CD4-positive, alpha-beta T cell (primary cell): ENCODE results near the gene MORC3. TPM values are rescaled to one million over a fixed set of nuclear protein-coding genes. Genes with fewer than 3 reads are reported as not detected.
"Not testable (repeated sequence)": the region's sequence is repeated elsewhere in the genome, so short reads cannot be mapped to it uniquely, and the experiment has no call there.

Experiments used
- ATAC-seq: fragments of 200-7000 bp; cut with Tn5 transposase; one replicate; pipeline ENCODE4 v1.10.0; 2022; ENCODE audit warnings: mild to moderate bottlenecking; ENCODE audit not compliant: poor library complexity
- CTCF ChIA-PET: fragments of 350-600 bp; sonication (Branson Sonifier 250); formaldehyde crosslinking; loops from one replicate; lab custom pipeline; 2021; ENCODE audit warnings: antibody characterized with exemption, inconsistent platforms; lab: Charles Lee
- POLR2A ChIA-PET: fragments of 350-600 bp; sonication (Branson Sonifier 250); formaldehyde crosslinking; loops from one replicate; lab custom pipeline; 2021; ENCODE audit warnings: antibody characterized with exemption, inconsistent platforms; lab: Charles Lee
- DNase-seq, 14 experiments: peaks; one replicate each; pipeline ENCODE4 v3.0.0-alpha.2; 2013 to 2020; ENCODE audit warnings: mixed read lengths in 2 of 14
- H3K27ac ChIP-seq, 2 donors: one replicate each; pipeline versions ENCODE4 v1.5.1 to v1.7.0; 2013; ENCODE audit warnings: low read length in 2 of 2, low read depth in 1 of 2, mild to moderate bottlenecking in 1 of 2
- H3K27me3 ChIP-seq, 2 experiments: 1 replicate in 1 of 2; 2 replicates in 1 of 2; pipeline versions ENCODE4 v1.6.1 to v1.7.0; 2013; ENCODE audit warnings: low read length in 2 of 2, control low read depth in 1 of 2, mild to moderate bottlenecking in 1 of 2, moderate library complexity in 1 of 2; ENCODE audit not compliant: insufficient read depth in 2 of 2, control insufficient read depth in 1 of 2
- H3K36me3 ChIP-seq: one replicate; pipeline ENCODE4 v1.6.1; 2013; ENCODE audit warnings: low read length, control low read depth; ENCODE audit not compliant: insufficient read depth
- H3K4me1 ChIP-seq: one replicate; pipeline ENCODE4 v1.6.1; 2013; ENCODE audit warnings: low read length, control low read depth; ENCODE audit not compliant: insufficient read depth
- H3K4me3 ChIP-seq: one replicate; pipeline ENCODE4 v1.5.1; 2013; ENCODE audit warnings: mild to moderate bottlenecking, low read length, moderate library complexity
- H3K9me3 ChIP-seq, 2 experiments: 1 replicate in 1 of 2; 2 replicates in 1 of 2; pipeline versions ENCODE4 v1.6.1 to v1.7.0; 2013; ENCODE audit warnings: low read length in 2 of 2, mild to moderate bottlenecking in 2 of 2, control low read depth in 1 of 2, moderate library complexity in 1 of 2; ENCODE audit not compliant: control insufficient read depth in 1 of 2, insufficient read depth in 1 of 2
- H3K27ac Mint-ChIP-seq: one replicate; pipeline ENCODE4 v1.8.0; 2020; ENCODE audit warnings: mixed read lengths
- H3K27me3 Mint-ChIP-seq: one replicate; pipeline ENCODE4 v1.8.0; 2021; ENCODE audit warnings: mixed read lengths
- H3K36me3 Mint-ChIP-seq: one replicate; pipeline ENCODE4 v1.8.0; 2021; ENCODE audit warnings: low read depth, mixed read lengths
- H3K4me1 Mint-ChIP-seq: one replicate; pipeline ENCODE4 v1.8.0; 2021; ENCODE audit warnings: low read depth, mixed read lengths
- H3K4me3 Mint-ChIP-seq: one replicate; pipeline ENCODE4 v1.8.0; 2020; ENCODE audit warnings: mild to moderate bottlenecking, mixed read lengths
- H3K9me3 Mint-ChIP-seq: one replicate; pipeline ENCODE4 v1.8.0; 2020; ENCODE audit warnings: mixed read lengths
- CTCF ChIP-seq: fragments of 200-600 bp; IDR thresholded peaks from one replicate; pipeline ENCODE4 v1.8.0; 2022; ENCODE audit warnings: antibody characterized with exemption, mild to moderate bottlenecking
- intact Hi-C, 2 experiments: fragments of 100-400 bp; cut with DNase I in 1 of 2; cut with micrococcal nuclease in 1 of 2; formaldehyde crosslinking; loops; one replicate each; pipeline versions ENCODE4 v1.15.1 to v1.9.0; 2023 to 2025; cut with DNase I, micrococcal nuclease
- total RNA-seq, 174 experiments: library from RNA in 2 of 174; stranded (reverse) in 2 of 174; gene quantifications; one replicate each; pipeline ENCODE4 v1.2.3 and lab custom pipeline; 2021 to 2026

Gene MORC3
- total RNA-seq, 2 experiments from 2014 or later: 70.2 to 71.0 TPM

- no peak for ATAC-seq
- ChIA-PET POLR2A (no interaction called here), CTCF (no interaction called here)
Measured at GRCh38 chr21:36282568-36283230, 37.3 kb upstream of the MORC3 start.

GRCh38 chr21:36283231-36283622 is 36.8 kb upstream of the MORC3 start:
- H3K4me3 ChIP-seq, H3K27ac Mint-ChIP-seq, CTCF ChIA-PET, intact Hi-C loops, ATAC-seq, H3K27me3 ChIP-seq, H3K9me3 ChIP-seq, H3K27ac ChIP-seq, DNase-seq, H3K4me3 Mint-ChIP-seq, H3K27me3 Mint-ChIP-seq, H3K9me3 Mint-ChIP-seq, H3K4me1 ChIP-seq: not testable (repeated sequence)
- peaks cover 10% of the 10 kb centered on the region for H3K4me1 Mint-ChIP-seq
- H3K36me3 ChIP-seq: peaks cover 22% of the 10 kb centered on the region
- H3K36me3 Mint-ChIP-seq: peaks cover 29% of the 10 kb centered on the region
- POLR2A ChIA-PET: interaction anchor here (0.7 kb wide), 1 partner anchor 138 kb away, joined by 3 read pairs; no protein-coding TSS in a partner anchor

More at GRCh38 chr21:36282568-36283230, 37.3 kb upstream of the MORC3 start:
- no peaks in the 10 kb centered on the region for H3K4me1 ChIP-seq
- no peak for TF ChIP-seq CTCF
- Mint-ChIP-seq H3K4me3 (no peak overlapping the region), H3K27ac (no peak overlapping the region), H3K27me3 (no peaks in the 10 kb centered on the region), H3K9me3 (no peaks in the 10 kb centered on the region), H3K36me3 (peaks cover 34% of the 10 kb centered on the region), H3K4me1 (peaks cover 6% of the 10 kb centered on the region)
- H3K36me3 ChIP-seq: peaks cover 27% of the 10 kb centered on the region
- H3K27me3 ChIP-seq: no peaks in the 10 kb centered on the region
- H3K27ac ChIP-seq: no peak overlapping the region
- no peak overlapping the region for H3K4me3 ChIP-seq
- intact Hi-C loops: no loop called here
- no peaks in the 10 kb centered on the region for H3K9me3 ChIP-seq
- DNase-seq: no peak

- Mint-ChIP-seq H3K4me1 (peaks cover 35% of the 10 kb centered on the region), H3K27me3 (no peaks in the 10 kb centered on the region), H3K27ac (peak overlapping the region; percentile 96), H3K9me3 (no peaks in the 10 kb centered on the region), H3K36me3 (peaks cover 33% of the 10 kb centered on the region), H3K4me3 (peak overlapping the region; percentile 78)
- Histone ChIP-seq H3K27me3 (no peaks in the 10 kb centered on the region), H3K9me3 (no peaks in the 10 kb centered on the region), H3K4me3 (peak overlapping the region; percentile 27), H3K4me1 (peaks cover 20% of the 10 kb centered on the region), H3K27ac (peak overlapping the region; percentile 76 to 86), H3K36me3 (peaks cover 18% of the 10 kb centered on the region)
- ChIA-PET CTCF (interaction anchor here (0.7 to 2.8 kb wide), 7 partner anchors 11 to 42 kb away, joined by 3 to 18 read pairs (median 6); partner anchors contain the start of gene MORC3), POLR2A (interaction anchor here (0.6 to 4.5 kb wide), 18 partner anchors 10 to 143 kb away, joined by 3 to 291 read pairs (median 5); partner anchors contain the start of gene MORC3)
- TF ChIP-seq CTCF: no peak
- DNase-seq (peak in 3 of 14 experiments; percentile 66 to 77 (median 73)), ATAC-seq (peak; percentile 79)
- intact Hi-C loops: loop anchor here (1.0 to 2.0 kb wide), 5 partner anchors 10 to 132 kb away; partner anchors contain the start of genes DOP1B (in 1 of the 2) and MORC3 (in 1 of the 2)
Measured at GRCh38 chr21:36288651-36289243, 31.2 kb upstream of the MORC3 start.
